Inflammatory macrophage (primary cell): Measurements from ENCODE around the gene PHF19.
A peak's percentile ranks its signal among the peaks of the same experiment; 100 is the strongest.

Source experiments
- DNase-seq, 2 donors: peaks; one replicate each; pipeline ENCODE4 v3.0.0-alpha.2; 2020 to 2022

PHF19 gene

DNA sequence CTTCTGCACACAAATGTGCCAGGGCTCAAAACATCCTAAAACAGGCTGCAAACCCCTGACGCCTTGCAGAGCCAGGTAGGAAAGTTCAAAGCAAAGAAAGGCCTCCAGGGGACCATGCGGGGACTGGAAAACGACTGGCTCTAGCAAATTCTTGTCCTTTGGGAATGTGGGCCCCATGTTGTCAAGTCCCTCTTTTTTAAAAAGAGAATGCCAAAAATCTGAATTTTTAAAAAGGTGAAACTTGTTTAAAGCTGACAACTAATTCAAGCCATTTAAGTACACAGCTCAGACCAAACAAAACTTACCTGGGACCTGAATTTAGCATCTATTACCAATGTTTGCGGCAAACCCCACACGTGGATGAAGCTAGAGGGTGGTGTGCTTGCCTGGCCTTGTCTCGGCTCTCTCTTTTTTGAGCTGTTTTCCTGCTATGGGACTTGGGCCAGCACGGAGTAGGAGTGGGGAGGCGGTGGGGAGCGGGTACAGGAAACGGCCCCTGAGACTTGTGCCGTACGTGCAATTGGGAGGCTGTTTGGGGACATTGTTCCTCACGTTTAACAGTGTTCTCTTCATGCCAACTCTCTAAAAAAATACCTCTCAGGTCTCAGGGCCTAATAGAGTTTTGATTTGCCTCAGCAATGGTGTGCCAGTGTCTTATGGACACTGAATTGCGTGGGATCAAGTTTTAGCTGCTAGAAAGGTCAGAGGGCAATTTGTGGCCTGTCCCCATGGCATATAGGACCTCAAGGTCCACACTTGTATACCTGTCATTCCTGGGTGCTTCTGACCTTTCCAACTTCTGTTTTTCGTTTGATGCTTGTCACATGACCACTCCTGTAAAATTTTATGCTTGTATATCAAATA is 15.1 kb upstream of the PHF19 start:
- DNase-seq, result no peak

DNA sequence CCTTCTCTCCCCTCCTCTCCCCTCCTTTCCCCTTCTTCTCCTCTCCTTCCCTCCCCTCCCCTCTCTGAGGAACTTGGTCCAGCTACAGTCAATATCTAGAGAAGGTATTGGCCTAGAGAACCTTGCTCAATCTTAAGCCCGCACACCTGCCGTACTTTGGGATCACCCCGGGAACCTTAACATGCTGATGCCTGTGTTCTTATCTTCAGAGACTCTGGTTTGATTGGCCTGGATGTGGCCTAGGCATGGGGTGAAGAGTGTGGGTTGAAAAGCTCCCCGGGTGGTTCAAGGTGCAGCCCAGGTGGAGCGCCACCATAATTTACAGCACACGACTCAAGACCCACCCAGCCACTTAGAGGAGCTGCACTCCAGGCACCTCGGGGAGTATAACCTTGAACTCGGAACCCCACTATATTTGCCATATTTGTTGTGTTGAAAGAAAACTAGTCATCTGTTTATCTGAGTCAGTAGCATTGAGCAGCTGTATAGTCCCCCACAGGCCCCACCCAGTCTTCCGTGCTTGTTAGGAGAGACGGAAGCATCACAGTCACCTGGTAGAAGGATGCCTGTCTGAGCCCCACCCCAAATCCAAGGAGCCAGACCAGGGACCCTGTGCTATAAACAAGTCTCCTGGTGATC is 14.4 kb upstream of the PHF19 start:
- no peak for DNase-seq

DNA sequence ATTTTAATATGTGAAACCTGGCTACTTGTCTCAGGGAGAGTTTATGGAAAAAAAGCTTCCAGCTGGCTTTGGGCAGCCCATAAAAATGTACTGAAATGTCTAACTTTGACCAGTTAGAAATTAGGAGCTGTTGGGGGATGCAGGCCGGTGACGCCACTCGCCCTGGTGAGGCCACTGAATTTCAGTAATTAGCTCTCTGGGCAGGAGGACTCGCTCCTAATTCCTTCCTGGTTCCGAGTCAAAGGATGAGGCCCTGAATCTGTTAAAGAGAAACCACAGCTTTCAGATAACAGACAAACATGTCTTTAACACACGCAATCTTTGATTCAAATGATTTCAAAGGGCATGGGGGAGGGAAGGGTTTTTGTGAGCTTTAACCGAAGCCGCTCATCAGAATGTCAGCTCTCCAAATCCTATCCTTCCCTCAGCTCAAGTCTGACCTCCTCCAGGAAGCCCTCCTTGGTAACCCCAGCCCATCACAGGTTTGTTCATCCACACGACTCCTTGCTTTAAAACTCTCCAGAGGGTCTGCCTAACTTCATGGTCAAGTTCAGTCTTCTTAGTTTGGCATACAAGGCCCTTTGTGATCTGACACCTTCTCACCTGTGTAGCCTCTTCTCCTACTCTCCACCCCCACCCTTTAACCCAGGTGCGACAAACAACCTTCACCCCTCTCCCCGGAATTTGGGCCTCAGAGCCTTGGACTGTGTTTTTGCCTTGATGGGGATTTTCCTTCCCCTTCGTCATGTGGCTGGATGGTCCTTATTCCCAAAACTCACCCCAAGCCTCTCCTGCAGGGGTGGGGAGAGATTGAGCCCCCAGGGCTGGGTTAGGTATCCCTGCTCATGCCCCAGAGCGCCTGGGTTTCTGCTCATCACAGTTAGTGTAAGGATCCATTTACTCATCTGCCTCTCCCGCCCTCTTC is 13.6 kb upstream of the PHF19 start:
- no peak for DNase-seq

DNA sequence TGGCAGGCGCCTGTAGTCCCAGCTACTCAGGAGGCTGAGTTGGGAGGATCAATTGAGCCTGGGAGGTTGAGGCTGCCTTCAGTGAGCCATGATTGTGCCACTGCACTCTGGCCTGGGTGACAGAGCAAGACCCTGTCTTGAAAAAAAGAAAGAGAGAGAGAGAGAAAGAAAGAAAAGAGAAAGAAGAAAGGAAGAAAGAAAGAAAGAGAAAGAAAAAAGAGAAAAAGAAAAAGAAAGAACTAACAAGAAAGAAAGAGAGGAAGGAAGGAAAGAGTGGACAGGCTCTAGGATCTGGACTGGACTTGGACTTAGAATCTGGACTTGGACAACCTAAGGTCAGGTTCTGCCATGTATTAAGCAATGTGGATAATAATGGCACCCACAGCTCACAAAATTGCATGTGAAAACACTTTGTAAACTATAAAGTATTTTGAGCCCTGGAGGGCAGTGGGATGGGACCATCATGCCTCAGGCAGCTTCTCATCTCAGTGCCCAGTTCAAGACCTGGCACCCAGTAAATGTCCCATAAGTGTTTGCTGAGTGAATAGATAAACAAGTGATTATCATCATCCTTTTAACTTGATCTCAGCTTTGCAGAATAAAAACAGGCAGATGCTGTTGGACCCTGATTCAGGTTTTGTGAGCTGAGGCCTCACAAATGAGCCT is 12.8 kb upstream of the PHF19 start:
- no peak for DNase-seq

DNA sequence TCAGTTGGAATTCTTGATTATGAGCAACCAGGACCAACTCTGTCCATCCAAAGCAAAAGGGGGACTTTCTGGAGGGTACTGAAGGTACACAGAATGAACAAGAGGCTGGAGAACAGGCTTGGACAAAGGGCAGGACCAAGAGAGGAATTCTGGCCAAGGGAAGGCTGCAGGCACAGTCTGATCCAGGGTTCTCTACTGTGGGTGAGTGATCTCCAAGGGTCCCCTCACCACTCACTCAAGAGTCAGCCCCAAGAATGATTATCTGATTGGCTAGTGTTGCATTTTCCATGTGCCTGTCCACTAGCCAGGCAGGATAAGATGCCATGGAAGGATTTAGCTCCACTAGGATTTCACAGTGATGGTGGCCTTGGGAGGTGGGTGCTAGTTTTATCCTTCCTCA is 11.6 kb upstream of the PHF19 start:
- no peak for DNase-seq

DNA sequence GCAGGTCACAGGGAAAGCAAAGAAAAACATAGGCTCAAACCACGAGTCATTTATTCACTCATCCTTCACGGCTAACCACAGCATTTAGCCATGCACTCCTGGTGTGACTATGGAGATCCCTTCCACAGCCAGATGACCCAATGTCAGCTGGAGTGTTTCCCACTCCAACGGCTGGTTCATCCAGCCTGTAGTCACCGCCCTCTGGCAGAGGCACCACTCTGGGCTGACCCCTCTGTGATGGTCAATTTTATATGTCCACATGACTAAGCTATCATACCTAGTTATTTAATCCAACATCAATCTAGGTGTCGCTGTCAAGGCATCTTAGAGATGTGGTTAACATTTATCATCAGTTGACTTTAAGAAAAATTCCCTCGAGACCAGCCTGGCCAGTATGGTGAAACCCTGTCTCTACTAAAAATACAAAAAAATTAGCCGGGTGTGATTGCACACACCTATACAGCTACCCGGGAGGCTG is 9.5 kb upstream of the PHF19 start:
- peak in 1 of 2 donors; percentile 29 for DNase-seq

DNA sequence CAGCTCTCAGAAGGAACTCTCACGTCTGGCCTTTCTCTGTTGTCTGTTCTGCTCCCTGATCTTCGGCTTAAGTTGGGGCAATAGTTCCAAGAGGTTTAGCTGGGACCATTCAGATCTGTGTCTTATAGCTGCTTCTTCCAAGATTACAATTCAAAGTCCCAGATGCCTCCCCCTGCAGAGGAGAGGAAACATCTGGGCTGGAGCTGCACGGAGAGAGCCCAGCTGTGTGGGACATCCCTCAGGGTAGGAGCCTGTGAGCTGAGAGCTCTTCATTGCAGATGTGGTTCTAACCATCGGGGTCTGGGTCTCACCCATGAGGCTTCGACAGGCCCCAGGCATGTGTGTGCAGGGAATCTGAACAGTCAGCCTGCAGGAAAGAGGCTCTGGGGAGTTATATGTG is 9.0 kb upstream of the PHF19 start:
- no peak for DNase-seq

DNA sequence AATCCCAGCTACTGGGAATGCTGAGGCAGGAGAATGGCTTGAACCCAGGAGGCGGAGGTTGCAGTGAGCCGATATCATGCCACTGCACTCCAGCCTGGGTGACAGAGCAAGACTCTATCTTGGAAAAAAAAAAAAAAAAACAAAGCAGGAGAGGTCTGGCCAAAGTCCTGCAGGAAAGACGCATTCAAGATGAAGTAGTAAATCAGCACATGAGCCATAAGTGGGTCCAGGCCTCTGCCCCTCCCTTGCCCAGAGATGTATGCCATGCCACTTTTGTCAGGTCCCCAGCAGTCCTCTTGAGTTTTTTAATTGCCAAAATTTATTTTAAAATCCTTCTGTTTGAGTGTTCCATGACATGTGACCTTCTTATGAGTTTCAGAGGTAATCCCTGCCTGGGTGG is 8.5 kb upstream of the PHF19 start:
- DNase-seq, result no peak

DNA sequence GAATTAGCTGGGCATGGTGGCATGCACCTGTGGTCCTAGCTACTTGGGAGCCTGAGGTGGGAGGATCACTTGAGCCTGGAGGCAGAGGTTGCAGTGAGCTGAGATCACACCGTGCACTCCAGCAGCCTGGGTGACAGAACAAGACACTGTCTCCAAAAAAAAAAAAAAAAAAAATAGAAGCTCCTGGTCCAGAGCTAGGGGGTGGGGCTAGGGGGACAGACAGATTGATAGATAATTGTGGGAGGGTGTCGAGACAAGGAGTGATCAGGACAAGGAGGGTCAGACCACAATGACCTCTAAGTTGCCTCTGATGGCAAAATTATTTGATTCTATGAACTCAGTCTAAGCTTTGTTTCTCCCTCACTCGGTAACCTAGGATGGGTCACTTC is 6.6 kb upstream of the PHF19 start:
- no peak for DNase-seq

DNA sequence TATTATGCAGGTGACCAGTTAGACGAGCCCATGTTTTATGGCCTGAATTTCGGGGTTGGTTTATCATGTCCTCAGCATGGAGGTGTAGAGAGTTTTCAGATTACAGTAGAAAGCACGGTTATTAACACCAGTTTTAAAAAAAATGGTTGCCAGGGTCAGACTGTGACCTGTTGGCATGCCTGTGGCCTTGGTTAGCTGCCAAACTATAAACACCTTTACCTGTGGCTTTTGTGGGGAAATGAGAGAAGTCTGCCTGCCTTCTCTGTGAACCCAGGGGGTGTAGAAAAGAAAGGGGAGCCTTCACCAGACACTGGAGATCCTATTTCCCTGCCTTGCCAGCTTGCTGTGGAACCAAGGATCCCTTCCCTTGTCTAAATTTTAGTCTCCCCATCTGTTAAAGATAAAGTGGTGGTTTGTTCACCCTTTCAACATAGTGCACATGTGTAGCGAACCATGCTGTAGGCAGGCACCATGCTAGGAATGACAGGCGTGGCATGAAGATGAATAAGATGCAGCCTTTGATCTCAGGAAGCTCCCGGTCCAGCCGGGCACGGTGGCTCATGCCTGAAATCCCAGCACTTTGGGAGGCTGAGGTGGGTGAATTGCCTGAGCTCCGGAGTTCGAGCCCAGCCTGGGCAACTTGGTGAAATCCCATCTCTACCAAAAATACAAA is 6.1 kb upstream of the PHF19 start:
- no peak for DNase-seq

DNA sequence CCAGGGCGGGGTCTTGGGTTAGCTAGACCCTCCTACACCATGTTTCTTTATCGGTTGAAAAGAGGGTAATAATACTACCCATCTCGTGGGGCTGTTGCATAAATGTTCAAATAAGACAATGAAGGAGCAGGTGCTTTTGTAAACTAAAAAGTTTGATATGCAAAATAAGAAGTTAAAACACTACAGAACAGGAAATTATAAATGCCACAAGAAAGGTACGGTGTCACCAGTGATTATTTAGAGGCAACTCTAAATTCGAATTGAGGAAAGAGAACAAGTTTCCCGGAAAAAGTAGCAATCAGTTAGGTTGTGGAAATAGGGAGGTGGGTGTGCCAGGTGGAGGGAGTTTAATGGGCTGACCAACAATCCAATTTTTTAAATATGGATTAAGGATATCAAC is 2.5 kb upstream of the PHF19 start:
- no peak for DNase-seq

DNA sequence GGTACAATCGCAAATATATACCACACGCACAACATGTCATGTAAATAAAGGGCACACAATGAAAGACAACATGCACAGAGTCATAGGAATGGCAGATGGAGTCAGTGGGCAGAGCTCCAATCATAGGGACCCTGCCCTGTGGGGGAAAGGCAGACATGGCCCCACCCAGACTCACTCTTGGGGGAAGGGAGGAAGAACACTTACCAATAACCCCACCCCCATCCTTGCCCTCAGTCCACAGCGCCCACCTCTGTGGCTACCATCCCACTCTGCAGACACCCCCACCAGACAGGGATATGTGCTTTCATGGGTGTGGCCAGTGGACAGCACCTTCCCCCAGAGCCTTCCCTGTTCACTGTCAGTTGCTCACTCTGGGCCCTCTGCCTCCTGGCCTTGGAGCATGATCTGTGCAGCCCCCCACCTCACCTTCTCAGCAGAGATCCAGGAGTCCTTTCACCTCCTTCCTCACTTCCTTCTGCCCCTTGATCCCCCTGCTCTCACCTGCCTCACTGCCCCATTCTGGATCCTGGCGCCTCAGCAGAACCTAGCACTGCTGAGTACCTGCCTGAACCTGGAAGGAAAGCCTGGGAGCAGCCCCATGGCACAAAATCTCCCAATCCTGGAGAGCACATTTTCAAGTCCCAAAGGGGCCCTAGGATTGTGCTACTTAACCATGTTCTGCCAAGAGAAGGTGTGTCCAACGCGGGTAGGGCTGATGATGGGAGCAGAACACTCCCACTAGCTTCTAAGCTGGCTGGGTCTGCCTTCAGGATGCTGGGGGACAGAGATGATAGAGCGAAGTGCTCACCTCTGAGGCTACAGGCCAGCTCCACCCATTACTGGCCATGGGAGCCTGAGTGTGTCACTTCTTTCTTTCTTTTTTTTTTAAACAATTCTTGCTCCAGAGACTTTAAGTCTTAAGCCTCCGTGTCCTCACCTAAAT is 1.5 kb upstream of the PHF19 start:
- DNase-seq, result no peak

DNA sequence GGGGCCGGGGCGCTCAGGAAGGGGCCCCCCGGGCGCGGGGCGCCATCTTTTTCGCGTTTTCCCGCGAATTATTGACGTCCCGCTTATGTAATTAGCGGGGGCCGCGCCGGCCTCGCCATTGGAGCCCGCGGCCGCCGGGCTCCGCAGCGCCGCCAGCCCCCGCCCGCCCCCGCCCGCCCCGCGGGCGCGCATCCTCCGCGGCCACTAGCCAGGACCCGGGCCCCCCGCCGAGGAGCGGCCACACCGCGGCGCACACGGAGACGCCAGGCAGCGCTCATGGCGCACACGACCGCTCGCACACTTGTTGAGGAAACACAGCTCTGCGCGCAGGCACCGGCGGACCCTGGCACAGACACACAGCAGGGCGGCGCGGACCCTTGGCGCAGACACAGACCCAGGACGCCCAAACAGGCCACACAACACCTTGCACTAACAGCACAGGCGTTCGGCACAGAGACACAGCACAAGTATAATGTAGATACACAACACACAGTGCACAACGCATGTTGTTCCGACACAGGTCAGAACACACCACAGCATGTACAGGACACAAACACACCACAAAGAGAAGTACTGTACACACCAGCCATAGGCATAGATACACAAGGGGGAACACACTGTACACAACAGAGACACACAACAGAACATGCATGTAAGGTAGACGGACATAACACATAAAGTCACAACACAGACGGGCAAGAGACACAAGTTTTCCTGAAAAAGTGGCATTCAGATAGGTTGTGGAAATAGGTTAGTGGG is 467 bp upstream of the PHF19 start:
- DNase-seq, result peak; percentile 45 to 56

DNA sequence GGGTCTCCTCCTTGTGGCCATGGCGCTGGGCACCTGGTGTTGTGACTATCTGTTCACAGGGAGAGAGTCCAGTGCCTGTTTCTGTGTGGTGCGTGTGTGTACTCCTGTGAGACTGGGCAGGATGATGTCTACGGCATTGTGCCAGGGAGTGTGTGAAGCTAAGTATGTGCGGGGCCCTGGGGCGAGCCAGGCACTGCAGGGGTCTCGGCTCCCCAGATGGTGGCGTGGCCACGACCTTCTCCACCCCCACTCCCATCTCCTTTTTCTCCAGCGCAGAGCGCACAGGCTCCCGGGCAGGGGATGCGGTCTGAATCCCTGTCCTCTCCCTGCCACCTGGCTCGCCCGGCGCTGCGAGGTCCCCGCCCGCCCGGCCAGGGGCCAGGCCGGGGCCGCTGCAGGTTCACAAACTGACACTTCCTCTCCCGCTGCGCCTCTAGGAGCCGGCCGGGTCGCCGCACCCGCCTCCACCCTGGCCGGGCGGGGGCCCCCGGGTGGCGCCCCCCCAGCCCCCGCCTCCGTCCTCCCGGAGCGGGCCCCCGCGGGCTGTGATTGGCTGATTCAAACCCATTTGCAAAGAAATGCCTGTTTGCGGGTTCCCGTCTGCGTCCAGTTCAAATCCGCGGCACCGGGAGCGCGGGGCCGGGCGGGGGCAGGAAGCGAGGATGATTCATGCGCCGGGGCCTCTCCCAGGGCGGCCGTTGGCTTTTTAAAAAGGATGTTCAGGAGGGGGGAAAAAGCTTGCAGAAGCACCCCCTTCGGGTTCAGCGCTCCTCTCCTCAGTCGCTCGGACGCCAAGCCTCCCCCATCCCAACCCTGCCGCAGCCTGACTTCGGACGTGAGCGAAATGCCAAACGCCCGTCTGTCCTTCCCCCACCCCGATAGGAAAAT is 790 bp downstream of the PHF19 start:
- DNase-seq, result peak; percentile 79 to 88

DNA sequence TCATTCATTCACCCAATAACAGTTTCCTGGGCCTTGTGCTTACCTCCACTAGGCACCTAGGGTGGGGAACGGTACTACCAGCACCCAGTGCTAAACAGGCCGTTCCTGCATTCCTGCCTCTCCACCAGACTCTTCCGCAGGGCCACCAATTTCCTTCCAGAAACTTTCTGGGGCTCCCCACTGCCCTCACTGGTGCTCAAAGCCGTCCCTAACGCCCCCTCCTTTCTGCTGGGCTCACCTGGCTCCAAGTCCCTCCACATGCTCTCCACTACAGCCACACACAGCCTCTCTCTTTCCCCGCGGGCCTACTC is 1.4 kb downstream of the PHF19 start:
- no peak for DNase-seq

DNA sequence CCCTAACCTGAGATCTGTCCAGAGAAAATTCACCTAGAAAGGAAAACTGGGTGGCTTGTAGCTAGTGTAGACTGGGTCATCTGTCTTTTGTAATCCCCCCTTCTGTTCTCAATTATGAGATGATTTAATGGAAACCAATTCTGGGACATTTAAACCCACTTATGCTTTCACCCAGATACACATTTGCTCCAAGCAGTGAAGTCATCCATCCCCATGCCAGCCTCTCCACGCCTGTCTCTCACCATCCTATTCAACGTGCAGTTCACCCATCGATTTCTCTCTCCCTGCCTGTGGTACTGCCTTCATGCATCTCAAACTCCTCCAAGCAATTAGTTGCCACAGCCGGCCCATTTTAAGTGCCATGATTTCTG is 1.8 kb downstream of the PHF19 start:
- DNase-seq, result no peak

DNA sequence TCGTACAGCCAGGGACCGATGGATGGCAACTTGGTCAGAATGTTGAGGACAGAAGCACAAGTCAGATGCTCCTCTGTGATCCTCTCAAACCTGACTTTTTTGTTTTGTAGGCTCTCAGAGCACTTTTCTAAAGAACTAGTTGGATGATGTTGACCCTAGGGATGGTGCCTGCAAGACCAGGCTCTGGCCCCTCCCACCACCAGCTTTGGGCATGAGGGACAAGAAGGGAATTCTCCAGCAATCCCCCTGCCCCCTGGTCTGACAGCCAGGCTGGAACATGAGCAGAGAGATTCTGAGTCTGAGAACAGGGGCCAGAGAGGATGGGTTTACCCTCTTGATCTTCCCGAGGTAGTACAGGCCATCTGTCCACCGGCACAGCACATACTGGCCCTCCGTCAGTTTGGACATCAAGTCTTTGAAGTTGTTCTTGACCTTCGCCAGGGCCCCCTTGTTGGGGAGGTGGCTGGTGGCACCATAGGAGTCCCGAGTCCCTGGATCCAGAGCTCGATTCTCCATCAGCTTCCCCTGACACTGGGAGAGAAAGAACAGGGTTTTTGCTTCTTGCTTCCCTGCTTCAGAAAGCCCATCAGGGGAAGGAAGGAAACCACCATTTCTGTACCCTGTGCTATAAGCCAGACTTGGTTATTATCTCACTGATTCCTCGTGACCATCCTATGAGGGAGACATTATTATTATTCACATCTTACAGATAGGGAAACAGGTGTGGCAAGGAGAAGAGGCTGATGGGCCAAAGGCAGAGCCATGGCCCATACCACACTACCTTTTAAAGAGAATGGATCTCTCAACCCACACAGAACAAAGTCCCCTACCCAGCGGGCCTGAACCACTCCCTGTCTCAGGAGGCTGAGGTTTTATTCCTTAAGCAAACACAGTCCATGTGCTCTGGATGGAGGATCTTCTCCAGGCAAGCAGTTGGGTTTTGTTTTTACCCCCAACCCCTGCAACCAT is 2.5 kb downstream of the PHF19 start:
- no peak for DNase-seq

DNA sequence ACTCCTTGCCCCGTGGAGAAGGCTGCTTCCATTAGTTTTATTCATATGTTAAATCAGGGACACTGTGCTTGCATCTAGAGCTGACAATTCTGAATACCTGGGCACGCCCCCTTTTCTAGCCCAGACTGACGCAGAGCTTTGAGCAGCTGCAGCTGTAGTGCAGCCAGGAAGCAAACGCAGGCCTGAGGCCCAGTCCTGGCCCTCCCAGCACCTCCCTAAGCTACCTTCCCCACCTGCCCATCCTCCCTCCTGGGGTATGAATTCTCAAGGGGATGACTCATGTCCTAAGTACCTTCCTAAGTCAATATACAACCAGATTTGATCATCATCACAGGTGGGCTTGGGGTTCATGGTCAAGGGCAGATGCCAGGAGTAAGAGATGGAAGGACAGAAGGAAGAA is 3.5 kb downstream of the PHF19 start:
- no peak for DNase-seq
